ENCODE data around the gene MB.
"Not testable (repeated sequence)": the region's sequence is repeated elsewhere in the genome, so short reads cannot be mapped to it uniquely, and the experiment has no call there.

Gene MB

GRCh38 chr22:35617137-35617755 lies at the start of gene MB:
Gene MB, minus strand, starts transcription at chr22:35617329. Its CDS starts 72 bp downstream, at chr22:35617257.
- DNase-seq = no peak

DNA sequence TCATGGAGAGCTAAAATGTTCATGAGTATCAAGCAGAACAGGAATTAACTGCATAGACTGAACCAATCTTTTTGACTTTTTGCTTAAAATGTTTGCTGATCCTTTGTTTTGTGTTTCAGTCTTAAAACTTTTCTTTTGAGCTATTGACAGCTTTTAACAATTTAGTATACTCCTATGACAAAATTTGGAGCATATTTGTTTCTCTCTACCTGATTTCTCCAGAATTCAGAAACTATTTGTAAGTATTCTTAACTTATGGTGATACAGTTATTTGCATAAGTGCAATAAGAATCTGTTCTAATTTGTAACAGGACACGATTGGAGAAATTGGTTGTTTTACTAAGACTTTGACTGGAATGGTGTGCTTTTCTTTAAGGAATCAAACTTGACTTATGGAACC lies 49.6 kb upstream of the MB start:
- DNase-seq = not testable (repeated sequence)

GRCh38 chr22:35664955-35665587 lies 47.9 kb upstream of the MB start:
- DNase-seq = no peak

GRCh38 chr22:35663371-35663770 lies 46.2 kb upstream of the MB start:
- DNase-seq = peak; percentile 78

GRCh38 chr22:35662914-35663313 lies 45.8 kb upstream of the MB start:
- DNase-seq = no peak

GRCh38 chr22:35661464-35661863 lies 44.3 kb upstream of the MB start:
- DNase-seq = no peak

GRCh38 chr22:35660291-35661127 lies 43.4 kb upstream of the MB start:
- peak; percentile 27 for DNase-seq

DNA sequence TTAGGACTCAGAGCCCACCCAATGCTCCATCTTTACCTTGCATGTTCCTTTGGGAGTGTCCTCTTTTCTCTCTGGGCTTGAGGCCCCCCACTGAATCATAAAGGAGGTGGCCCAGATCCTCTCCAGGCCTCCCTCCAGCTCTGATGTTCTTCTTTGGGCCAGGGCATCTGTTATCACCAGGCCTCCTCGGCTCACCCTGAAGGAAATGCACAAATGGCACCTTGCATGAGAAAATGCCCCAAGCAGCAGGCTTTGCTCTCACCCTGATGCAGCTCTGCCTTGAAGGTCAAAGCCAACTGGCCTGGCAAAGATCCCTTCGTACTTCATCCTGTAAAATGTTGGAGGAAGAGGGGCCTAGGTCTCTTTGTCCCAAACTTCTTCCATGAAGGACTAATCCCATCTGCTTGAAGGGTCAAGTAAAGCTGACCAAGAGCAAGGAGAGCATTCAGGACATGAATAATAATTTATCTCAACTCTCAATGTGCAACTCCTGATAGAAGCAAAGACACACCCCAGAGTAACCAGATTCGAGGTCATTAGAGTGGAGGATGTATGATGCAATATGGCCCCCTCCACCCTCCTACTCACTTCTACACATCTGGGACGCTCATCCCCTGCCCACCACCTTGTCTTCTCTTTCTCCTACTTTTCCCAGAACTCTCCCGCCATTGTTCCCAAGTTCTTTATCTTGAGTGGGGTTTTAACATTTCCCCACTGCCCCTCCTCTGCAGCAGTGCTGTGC lies 40.6 kb upstream of the MB start:
- DNase-seq = no peak

DNA sequence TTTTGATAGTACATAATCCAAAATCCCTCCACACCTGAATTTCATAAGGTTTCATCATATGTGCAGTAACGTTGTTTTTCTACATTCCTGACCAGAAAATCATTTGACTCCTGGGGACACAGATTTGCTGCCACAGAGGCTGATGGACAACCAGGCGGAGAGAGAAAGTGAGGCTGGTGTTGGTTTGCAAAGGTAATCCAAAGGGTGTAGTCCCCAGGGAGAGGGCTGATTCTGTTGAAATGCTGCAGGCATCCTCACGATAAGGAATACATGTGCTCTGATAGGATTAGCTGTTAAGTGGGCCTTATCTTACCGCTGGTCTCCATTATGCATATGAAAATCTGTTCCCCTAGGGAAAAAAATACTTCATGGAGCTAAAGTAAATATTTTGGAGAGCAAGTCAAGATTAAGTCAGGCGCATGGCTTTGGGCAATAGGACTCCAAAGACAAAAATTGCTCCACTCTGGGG lies 39.2 kb upstream of the MB start:
- DNase-seq = no peak

DNA sequence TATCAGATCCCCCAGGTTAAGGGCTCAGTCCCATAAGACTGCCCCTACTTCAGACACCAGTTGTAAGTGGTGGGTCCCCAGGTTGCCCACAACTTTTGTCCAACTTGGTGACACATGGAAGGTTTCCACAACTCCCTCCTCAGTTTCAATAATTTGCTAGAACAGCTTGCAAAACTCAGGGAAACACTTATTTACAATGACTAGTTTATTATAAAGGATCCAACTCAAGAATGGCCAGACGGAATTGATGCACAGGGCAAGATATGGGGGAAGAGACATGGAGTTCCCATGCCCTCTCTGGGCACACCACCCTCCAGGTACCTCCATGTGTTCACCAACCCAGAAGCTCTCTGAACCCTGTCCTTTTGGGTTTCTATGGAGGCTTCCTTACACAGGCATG lies 36.7 kb upstream of the MB start:
- no peak for DNase-seq

DNA sequence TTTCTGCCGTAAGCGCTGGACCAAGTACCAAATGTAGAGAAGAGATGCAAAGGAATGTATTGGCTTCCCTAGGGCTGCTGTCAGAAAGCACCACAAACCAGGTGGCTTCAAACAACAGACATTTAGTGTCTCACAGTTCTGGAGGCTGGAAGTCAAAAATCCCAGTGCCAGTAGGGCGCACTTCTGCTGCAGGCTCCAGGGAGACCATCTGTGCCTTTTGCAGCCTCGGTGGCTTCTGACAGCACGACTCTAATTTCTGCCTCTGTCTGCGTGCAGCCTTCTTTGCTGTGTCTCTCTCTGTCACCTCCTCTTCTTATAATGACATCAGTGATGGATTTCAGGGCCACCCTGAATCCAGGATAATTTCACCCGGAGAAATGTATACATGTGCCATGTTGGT lies 34.0 kb upstream of the MB start:
- DNase-seq = no peak

GRCh38 chr22:35649636-35650250 lies 32.6 kb upstream of the MB start:
- no peak for DNase-seq

GRCh38 chr22:35649026-35649553 lies 32.0 kb upstream of the MB start:
- DNase-seq = no peak

- DNase-seq = peak; percentile 88
Observed at GRCh38 chr22:35648066-35649025, 31.2 kb upstream of the MB start, which contains the start of gene APOL6. Gene APOL6, plus strand, starts transcription at chr22:35648446. Its CDS starts 7,980 bp downstream, at chr22:35656426.

DNA sequence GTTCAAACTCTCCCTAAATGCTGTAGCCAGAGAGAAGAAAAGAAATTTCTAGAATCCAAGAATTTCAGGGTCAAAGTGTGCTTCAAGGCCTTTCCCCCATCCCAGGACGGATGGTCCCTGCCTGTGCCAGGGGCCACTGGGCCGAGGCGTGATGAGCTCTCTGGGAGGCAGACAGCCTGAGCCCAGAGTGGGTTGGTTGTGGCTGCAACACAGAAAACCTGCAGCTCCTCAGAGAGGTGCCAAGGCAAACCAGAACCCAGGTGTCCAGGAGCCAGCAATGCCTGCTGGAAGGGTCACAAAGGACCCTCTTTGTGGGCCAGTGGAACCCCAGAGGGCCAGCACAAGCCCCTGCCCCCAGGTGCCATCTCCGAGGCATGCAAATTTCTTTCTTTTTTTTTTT lies 28.5 kb upstream of the MB start:
- DNase-seq = no peak

DNA sequence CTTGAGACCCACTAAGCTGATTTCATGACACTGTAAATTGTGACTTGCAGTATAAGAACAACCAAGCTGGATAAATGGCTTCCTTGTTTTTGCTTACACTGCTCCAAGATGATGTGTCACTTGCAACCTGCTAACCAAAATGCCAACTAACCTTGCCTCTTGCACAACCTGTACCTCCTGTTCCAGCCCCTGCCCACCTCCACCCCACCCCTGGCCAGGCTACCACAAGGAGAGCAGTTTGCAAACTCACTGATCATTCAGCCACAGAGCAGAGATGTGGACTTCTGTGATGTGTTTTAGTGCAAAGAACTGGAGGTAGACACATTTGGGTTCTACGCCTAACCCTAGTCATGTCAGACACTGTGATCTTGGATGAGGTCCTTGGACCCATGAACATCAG lies 26.9 kb upstream of the MB start:
- DNase-seq = no peak

DNA sequence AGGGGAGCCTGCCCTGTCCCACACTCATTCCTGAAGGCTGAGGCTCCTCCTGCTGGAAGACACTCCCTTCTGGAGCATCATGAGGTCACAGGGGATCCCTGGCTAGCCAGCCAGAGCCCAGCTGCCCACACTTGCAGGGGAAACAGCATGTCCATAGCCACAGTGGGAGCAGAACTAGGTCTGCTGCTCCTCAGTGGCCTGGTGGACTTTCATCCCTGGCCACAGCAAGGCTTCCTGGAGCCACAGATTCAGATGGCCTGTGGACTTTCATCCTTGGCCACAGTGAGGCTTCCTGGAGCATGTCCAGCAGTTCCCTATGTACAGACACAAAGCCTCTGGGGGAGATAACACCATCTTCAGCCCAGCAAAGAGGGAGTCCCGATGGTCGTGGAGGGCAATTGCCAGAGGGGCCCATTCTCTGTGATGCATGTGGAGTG lies 25.2 kb upstream of the MB start:
- DNase-seq = no peak

DNA sequence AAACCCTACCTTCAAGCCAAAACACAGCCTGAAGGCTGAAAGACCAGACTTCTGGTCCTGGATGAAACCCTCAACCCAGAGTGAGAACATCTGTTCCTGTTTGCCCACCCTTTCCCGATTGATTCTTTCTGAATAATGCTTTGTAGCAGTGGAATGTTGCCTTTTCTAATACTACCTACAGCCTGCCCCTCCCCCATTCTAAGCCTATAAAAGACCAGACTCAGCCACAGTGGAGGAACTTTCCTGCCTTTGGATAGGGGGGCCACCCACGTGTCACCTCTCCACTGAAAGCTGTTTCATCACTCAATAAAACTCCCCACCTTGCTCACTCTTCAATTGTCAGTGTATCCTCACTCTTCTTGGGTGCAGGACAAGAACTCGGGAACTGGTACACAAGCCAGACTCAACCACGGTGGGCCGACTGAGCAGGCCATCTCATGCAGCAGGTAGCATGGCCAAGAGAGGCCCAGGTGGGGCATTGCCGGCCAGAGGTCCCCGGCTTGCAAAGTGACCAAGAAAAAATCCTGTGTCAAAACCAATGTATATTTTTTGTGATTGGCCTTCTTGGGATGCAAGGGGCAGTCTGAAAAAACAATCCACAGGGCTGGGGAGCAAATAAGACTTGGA lies 24.5 kb upstream of the MB start:
- DNase-seq = no peak

GRCh38 chr22:35638410-35638809 lies 21.3 kb upstream of the MB start:
- no peak for DNase-seq

GRCh38 chr22:35638001-35638400 lies 20.9 kb upstream of the MB start:
- no peak for DNase-seq

GRCh38 chr22:35637254-35637653 lies 20.1 kb upstream of the MB start:
- no peak for DNase-seq
